Suprapubic skin (tissue), 4 donors: ENCODE data around the gene SIL1. TPM values are rescaled to one million over a fixed set of nuclear protein-coding genes. Genes with fewer than 3 reads are reported as not detected.
"Not testable (repeated sequence)": the region's sequence is repeated elsewhere in the genome, so short reads cannot be mapped to it uniquely, and the experiment has no call there.

Experiments
- DNase-seq, 2 donors: peaks; one replicate each; pipeline ENCODE4 v3.0.0-alpha.2; 2019; ENCODE audit warnings: low spot score in 2 of 2
- H3K27ac ChIP-seq: fragments of 200-600 bp; sonication (generic); one replicate; pipeline ENCODE4 v1.5.1; 2019
- H3K27me3 ChIP-seq: fragments of 200-600 bp; sonication (generic); one replicate; pipeline ENCODE4 v1.5.1; 2019
- H3K36me3 ChIP-seq: fragments of 200-600 bp; sonication (generic); one replicate; pipeline ENCODE4 v1.5.1; 2019
- H3K4me1 ChIP-seq: fragments of 200-600 bp; sonication (generic); one replicate; pipeline ENCODE4 v1.5.1; 2019
- H3K4me3 ChIP-seq: fragments of 200-600 bp; sonication (generic); one replicate; pipeline ENCODE4 v1.5.1; 2019; ENCODE audit warnings: mild to moderate bottlenecking
- H3K9me3 ChIP-seq: fragments of 200-600 bp; sonication (generic); one replicate; pipeline ENCODE4 v1.5.1; 2019
- EP300 ChIP-seq: sonication (generic); formaldehyde crosslinking; IDR thresholded peaks from one replicate; pipeline ENCODE4 v1.6.1; 2017; ENCODE audit warnings: antibody characterized with exemption
- POLR2A ChIP-seq, 2 donors: fragments of 450-650 bp; IDR thresholded peaks; one replicate each; pipeline ENCODE4 v1.6.1; 2017; ENCODE audit warnings: antibody characterized with exemption in 2 of 2, mild to moderate bottlenecking in 2 of 2, moderate library complexity in 2 of 2
- POLR2AphosphoS5 ChIP-seq, 3 donors: sonication (generic); formaldehyde crosslinking; IDR thresholded peaks; one replicate each; pipeline ENCODE4 v1.6.1; 2017; ENCODE audit warnings: antibody characterized with exemption in 3 of 3
- WGBS: methylation state at CpG from one replicate; pipeline ENCODE4 v1.1.5; 2018; 5-methylcytosine and 5-hydroxymethylcytosine counted together
- total RNA-seq, 4 donors: library from RNA; depleted of rRNA; stranded (reverse); fragments of >200 nt; gene quantifications; one replicate each; pipeline ENCODE4 v1.1.0, GENCODE V29; 2016
- TF ChIP-seq, protein P1 (sequence below), 2 donors: fragments of 200-600 bp in 1 of 2; fragments of 450-650 bp in 1 of 2; sonication (generic) in 1 of 2; IDR thresholded peaks; one replicate each; pipeline ENCODE4 v1.5.1; 2016 to 2019; ENCODE audit warnings: antibody characterized with exemption in 2 of 2, mild to moderate bottlenecking in 1 of 2, moderate library complexity in 1 of 2

SIL1 gene
- total RNA-seq, 4 donors from 2014 or later, result 38.5 to 54.6 (median 41.7) TPM

DNA sequence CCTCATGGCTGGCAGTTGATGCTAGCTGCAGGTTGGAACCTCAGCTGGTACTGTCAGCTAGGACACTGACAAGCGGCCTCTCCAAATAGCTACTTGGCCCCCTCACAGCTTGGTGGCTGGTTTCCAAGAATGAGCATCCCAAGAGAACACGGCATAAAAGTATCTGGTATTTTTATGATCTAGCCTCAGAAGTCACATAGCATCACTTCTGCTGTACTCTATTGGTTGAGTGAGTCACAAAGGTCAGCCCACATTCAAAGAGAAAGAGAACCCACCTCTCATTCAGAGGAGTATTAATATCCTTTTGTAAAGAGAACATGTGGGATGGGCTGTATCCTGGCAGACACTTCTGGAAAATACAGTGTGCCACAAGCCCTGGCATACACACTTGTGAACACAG is 6.0 kb upstream of the SIL1 start:
- 38% methylated on average over 2 of the region's 2 CpGs for WGBS
- H3K36me3 ChIP-seq, result no peaks in the 10 kb centered on the region
- no peak overlapping the region for H3K4me3 ChIP-seq
- no peak for DNase-seq
- no peaks in the 10 kb centered on the region for H3K9me3 ChIP-seq
- no peaks in the 10 kb centered on the region for H3K4me1 ChIP-seq
- no peak overlapping the region for H3K27ac ChIP-seq
- TF ChIP-seq POLR2A (IDR thresholded peaks at IDR 0.05) (no peak), POLR2AphosphoS5 (IDR thresholded peaks at IDR 0.05) (no peak)
- TF ChIP-seq, protein P1, sequence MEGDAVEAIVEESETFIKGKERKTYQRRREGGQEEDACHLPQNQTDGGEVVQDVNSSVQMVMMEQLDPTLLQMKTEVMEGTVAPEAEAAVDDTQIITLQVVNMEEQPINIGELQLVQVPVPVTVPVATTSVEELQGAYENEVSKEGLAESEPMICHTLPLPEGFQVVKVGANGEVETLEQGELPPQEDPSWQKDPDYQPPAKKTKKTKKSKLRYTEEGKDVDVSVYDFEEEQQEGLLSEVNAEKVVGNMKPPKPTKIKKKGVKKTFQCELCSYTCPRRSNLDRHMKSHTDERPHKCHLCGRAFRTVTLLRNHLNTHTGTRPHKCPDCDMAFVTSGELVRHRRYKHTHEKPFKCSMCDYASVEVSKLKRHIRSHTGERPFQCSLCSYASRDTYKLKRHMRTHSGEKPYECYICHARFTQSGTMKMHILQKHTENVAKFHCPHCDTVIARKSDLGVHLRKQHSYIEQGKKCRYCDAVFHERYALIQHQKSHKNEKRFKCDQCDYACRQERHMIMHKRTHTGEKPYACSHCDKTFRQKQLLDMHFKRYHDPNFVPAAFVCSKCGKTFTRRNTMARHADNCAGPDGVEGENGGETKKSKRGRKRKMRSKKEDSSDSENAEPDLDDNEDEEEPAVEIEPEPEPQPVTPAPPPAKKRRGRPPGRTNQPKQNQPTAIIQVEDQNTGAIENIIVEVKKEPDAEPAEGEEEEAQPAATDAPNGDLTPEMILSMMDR (IDR thresholded peaks at IDR 0.05), result no peak
- H3K27me3 ChIP-seq, result no peaks in the 10 kb centered on the region

- Histone ChIP-seq H3K27ac (no peak overlapping the region), H3K4me1 (peaks cover 16% of the 10 kb centered on the region), H3K27me3 (no peaks in the 10 kb centered on the region), H3K9me3 (no peaks in the 10 kb centered on the region), H3K4me3 (no peak overlapping the region), H3K36me3 (no peaks in the 10 kb centered on the region)
- TF ChIP-seq, protein P1 (IDR thresholded peaks at IDR 0.05), result no peak
- TF ChIP-seq EP300, result no peak
- TF ChIP-seq POLR2A (IDR thresholded peaks at IDR 0.05), result no peak
- no peak for TF ChIP-seq POLR2AphosphoS5 (IDR thresholded peaks at IDR 0.05)
- no peak for DNase-seq
- 92% methylated on average over 4 of the region's 4 CpGs for WGBS
Observed at GRCh38 chr5:139199321-139199720, 1.2 kb upstream of the SIL1 start.

DNA sequence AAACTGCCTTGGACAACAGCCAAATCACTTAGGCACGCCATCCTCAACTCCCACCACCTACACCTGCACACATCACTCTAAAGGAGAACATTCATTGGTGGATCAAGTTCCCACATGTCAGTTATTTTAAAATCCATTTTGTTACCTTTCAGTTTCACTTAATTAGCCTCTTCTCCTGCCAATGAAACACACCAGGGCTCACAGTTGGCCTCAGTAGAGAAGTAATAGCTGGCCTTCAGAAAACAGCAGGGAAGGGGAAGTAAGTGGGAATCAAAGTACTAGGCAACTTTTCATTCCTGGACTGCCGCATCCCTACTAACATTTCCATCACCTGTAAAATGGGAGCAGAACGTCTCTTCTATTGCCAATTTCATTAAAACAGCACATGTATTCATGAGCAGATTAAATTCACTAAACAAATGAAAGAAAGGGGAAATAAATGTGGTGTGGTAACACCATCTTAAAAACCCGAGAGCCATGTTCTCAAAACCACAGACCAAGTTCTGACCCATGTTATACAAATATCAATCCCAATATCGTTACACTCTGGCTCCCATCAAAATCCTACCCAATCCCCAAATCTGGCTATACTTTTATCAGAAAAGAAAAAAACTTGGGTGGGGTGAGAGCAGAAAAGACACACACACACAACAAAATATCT is 1.7 kb downstream of the SIL1 start:
- WGBS, result 65% methylated on average over 5 of the region's 5 CpGs
- H3K4me3 ChIP-seq, result no peak overlapping the region
- no peaks in the 10 kb centered on the region for H3K27me3 ChIP-seq
- no peak for DNase-seq
- H3K36me3 ChIP-seq, result no peaks in the 10 kb centered on the region
- no peak overlapping the region for H3K27ac ChIP-seq
- no peaks in the 10 kb centered on the region for H3K9me3 ChIP-seq
- TF ChIP-seq EP300, result no peak
- no peak for TF ChIP-seq POLR2AphosphoS5 (IDR thresholded peaks at IDR 0.05)
- TF ChIP-seq POLR2A (IDR thresholded peaks at IDR 0.05), result no peak
- TF ChIP-seq, protein P1 (IDR thresholded peaks at IDR 0.05), result no peak
- peaks cover 16% of the 10 kb centered on the region for H3K4me1 ChIP-seq

- no peaks in the 10 kb centered on the region for H3K36me3 ChIP-seq
- H3K9me3 ChIP-seq, result no peaks in the 10 kb centered on the region
- TF ChIP-seq, protein P1 (IDR thresholded peaks at IDR 0.05), result no peak
- TF ChIP-seq POLR2AphosphoS5 (IDR thresholded peaks at IDR 0.05) (no peak), POLR2A (IDR thresholded peaks at IDR 0.05) (no peak), EP300 (no peak)
- no peak overlapping the region for H3K27ac ChIP-seq
- no peaks in the 10 kb centered on the region for H3K27me3 ChIP-seq
- WGBS, result 90% methylated on average over 3 of the region's 3 CpGs
- no peak overlapping the region for H3K4me3 ChIP-seq
- DNase-seq, result no peak
- peaks cover 16% of the 10 kb centered on the region for H3K4me1 ChIP-seq
Observed at GRCh38 chr5:139194486-139194885, 3.7 kb downstream of the SIL1 start.

DNA sequence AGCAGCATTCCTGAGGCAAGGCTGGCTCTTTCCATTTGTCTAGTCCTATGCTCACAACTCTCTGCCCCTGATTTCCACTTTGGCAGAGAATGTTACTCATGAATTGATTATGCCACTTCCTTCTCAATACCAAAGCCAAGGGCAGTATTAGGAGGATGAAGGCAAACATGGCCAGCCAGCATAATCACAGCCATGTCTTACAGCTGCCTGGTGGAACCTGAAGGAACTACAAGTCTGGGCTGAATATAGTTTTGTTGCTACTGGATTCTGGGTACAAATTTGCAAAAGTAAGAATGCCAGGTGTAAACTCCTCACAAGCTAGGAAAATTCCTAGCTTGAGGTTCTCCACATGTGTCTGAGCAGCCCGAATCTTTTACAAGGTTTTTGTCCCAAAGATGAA is 4.2 kb downstream of the SIL1 start:
- Histone ChIP-seq H3K36me3 (no peaks in the 10 kb centered on the region), H3K27ac (no peak overlapping the region), H3K9me3 (no peaks in the 10 kb centered on the region), H3K4me1 (peaks cover 14% of the 10 kb centered on the region), H3K27me3 (no peaks in the 10 kb centered on the region), H3K4me3 (no peak overlapping the region)
- WGBS, result 44% methylated on average over 1 of the region's 1 CpG
- TF ChIP-seq EP300, result no peak
- TF ChIP-seq POLR2A (IDR thresholded peaks at IDR 0.05), result no peak
- TF ChIP-seq, protein P1 (IDR thresholded peaks at IDR 0.05), result peak in 1 of 2 donors; percentile 39
- TF ChIP-seq POLR2AphosphoS5 (IDR thresholded peaks at IDR 0.05), result no peak
- no peak for DNase-seq

- H3K4me3 ChIP-seq, H3K27me3 ChIP-seq, DNase-seq, H3K9me3 ChIP-seq, H3K36me3 ChIP-seq, H3K4me1 ChIP-seq, H3K27ac ChIP-seq: not testable (repeated sequence)
- WGBS, result 71% methylated on average over 4 of the region's 4 CpGs
Observed at GRCh38 chr5:139192906-139193305, 5.3 kb downstream of the SIL1 start.

- H3K9me3 ChIP-seq, H3K27me3 ChIP-seq, H3K27ac ChIP-seq, H3K4me1 ChIP-seq, DNase-seq, H3K4me3 ChIP-seq, H3K36me3 ChIP-seq: not testable (repeated sequence)
- WGBS, result 99% methylated on average over 3 of the region's 3 CpGs
Observed at GRCh38 chr5:139191954-139192353, 6.2 kb downstream of the SIL1 start.
